ENCODE data around the gene FCER2. TPM values are rescaled to one million over a fixed set of nuclear protein-coding genes. Genes with fewer than 3 reads are reported as not detected.

The FCER2 gene
- total and polyA plus RNA-seq, 2 of the 13 experiments (the other 11 are each of a cell fraction or from before 2014, with no cell fraction given) = not detected

DNA sequence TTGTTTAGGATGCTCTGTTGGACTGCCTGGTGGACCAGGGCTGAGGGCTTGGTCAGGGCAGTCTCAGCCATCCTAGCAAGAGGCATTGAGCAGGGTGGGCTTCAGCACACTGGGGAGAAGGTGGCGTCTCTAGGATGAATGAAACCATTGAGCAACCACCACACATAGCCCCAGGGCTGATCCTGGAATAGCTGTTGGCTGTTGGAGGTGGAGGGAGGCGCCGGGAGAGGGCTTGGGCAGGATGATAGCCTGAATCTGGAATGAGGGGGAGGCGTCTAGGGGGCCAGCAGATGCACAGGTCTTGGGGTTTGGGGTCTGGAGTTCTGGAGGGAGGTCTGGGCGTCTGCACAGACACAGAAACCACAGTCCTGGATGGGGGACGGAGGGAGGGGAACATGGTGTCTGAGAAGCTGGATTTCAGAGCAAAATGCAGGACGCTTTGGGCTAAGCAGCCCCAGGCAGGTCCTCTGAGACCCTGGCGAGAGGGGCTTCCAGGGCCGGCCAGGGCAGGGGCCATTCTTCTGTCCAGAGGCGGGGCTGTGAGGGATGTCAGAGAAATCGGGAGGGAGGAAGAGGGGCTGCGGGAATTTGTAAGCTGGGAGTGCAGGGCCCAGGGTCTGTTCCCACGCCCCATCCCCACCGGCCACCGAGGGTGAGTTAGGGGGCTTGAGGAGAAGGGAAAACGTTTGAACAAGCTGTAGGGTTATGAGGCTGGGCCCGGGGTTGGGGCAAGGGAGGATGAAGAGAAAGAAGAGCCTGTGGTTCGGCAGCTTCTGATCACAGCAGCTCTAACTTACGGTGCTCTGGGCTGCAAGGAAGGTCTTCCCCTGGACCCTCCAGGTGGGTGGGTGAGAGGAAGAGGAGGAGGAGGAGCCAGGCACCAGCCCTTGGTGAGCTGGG is 16.1 kb downstream of the FCER2 start (continued):
- TF ChIP-seq MTF1 (CRISPR knock-in tag; IDR thresholded peaks at IDR 0.05) (no peak), MIER3 (CRISPR knock-in tag; IDR thresholded peaks at IDR 0.05; ENCODE audit: borderline replicate concordance) (no peak), ZKSCAN5 (CRISPR knock-in tag; IDR thresholded peaks at IDR 0.05) (no peak), MTA3 (CRISPR knock-in tag; IDR thresholded peaks at IDR 0.05) (no peak), IRF2 (CRISPR knock-in tag; IDR thresholded peaks at IDR 0.05) (no peak), CAMTA2 (CRISPR knock-in tag; IDR thresholded peaks at IDR 0.05; ENCODE audit: borderline replicate concordance) (no peak), ZNF274 (CRISPR knock-in tag; IDR thresholded peaks at IDR 0.05) (no peak), AKAP8 (CRISPR knock-in tag; IDR thresholded peaks at IDR 0.05) (0 out of 2 replicates have a peak, but pooled peaks have one; percentile 51), AGO1 (IDR thresholded peaks at IDR 0.05; ENCODE audit: low read depth, low read length, poor library complexity, severe bottlenecking) (peak; percentile 82), ZNF382 (CRISPR knock-in tag; IDR thresholded peaks at IDR 0.05; ENCODE audit: borderline replicate concordance) (no peak), TCF12 (IDR thresholded peaks at IDR 0.05) (no peak), TCF12 (CRISPR knock-in tag; IDR thresholded peaks at IDR 0.05) (no peak)
- TF ChIP-seq, protein P1, sequence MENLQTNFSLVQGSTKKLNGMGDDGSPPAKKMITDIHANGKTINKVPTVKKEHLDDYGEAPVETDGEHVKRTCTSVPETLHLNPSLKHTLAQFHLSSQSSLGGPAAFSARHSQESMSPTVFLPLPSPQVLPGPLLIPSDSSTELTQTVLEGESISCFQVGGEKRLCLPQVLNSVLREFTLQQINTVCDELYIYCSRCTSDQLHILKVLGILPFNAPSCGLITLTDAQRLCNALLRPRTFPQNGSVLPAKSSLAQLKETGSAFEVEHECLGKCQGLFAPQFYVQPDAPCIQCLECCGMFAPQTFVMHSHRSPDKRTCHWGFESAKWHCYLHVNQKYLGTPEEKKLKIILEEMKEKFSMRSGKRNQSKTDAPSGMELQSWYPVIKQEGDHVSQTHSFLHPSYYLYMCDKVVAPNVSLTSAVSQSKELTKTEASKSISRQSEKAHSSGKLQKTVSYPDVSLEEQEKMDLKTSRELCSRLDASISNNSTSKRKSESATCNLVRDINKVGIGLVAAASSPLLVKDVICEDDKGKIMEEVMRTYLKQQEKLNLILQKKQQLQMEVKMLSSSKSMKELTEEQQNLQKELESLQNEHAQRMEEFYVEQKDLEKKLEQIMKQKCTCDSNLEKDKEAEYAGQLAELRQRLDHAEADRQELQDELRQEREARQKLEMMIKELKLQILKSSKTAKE (CRISPR knock-in tag; IDR thresholded peaks at IDR 0.05; ENCODE audit: borderline replicate concordance) = no peak
